K562 (cell line): ENCODE data around the gene TENM4. TPM values are rescaled to one million over a fixed set of nuclear protein-coding genes. Genes with fewer than 3 reads are reported as not detected.

ENCODE experiments used
- ATAC-seq: fragments of 200-7000 bp; cut with Tn5 transposase; 3 replicates; pipeline ENCODE4 v1.9.1; 2020; ENCODE audit warnings: moderate library complexity
- BruUV-seq: library from RNA; stranded (reverse); fragments of 400-500 nt; replicated peaks from 2 replicates; lab custom pipeline; 2021; lab: Mats Ljungman, UMichigan
- CTCF ChIA-PET: fragments of 300-600 bp; formaldehyde crosslinking; extraction: SDS; loops from one replicate; lab custom pipeline; 2021; ENCODE audit warnings: low intra/inter-chr PET ratio; lab: Yijun Ruan, JAX
- POLR2A ChIA-PET: fragments of 300-600, 350-650 bp; sonication (Branson Sonifier 250); formaldehyde crosslinking; extraction: SDS; loops from one replicate; lab custom pipeline; 2021; ENCODE audit warnings: antibody characterized with exemption, inconsistent platforms; lab: Yijun Ruan, JAX
- DNase-seq, 4 experiments: peaks; one replicate each; pipeline versions ENCODE4 v3.0.0 to v3.0.0-alpha.2; 2011 to 2018; ENCODE audit warnings: low spot score in 3 of 4, mixed read lengths in 3 of 4; ENCODE audit errors: extremely low read depth in 1 of 4
- FAIRE-seq: peaks from 2 replicates; lab custom pipeline; 2011; peaks lifted over from hg19 to GRCh38; lab: Jason Lieb, UNC
- H2AFZ ChIP-seq: 2 replicates; pipeline ENCODE4 v1.6.0; 2011; ENCODE audit warnings: low read depth, low read length, control low read depth, inconsistent platforms
- H3K27ac ChIP-seq: fragments of 200-600 bp; 3 replicates; pipeline ENCODE4 v1.8.0; 2011; ENCODE audit warnings: low read depth, mild to moderate bottlenecking, control low read depth, inconsistent platforms, low read length, moderate library complexity, mixed read lengths; ENCODE audit errors: extremely low read depth
- H3K27me3 ChIP-seq, 2 experiments: fragments of 300-600 bp in 1 of 2; 2 replicates in 1 of 2; 3 replicates in 1 of 2; pipeline versions ENCODE4 v1.6.0 to v1.8.0; 2011; ENCODE audit warnings: inconsistent platforms in 2 of 2, low read length in 2 of 2, mild to moderate bottlenecking in 1 of 2, mixed read lengths in 1 of 2, moderate library complexity in 1 of 2; ENCODE audit not compliant: control insufficient read depth in 2 of 2, insufficient read depth in 2 of 2
- H3K36me3 ChIP-seq: fragments of 300-600 bp; 3 replicates; pipeline ENCODE4 v1.8.0; 2011; ENCODE audit warnings: mild to moderate bottlenecking, low read length, inconsistent platforms; ENCODE audit not compliant: control insufficient read depth, insufficient read depth
- H3K4me1 ChIP-seq, 2 experiments: fragments of 200-600 bp in 1 of 2; replicated peaks in 1 of 2; 2 replicates in 1 of 2; 3 replicates in 1 of 2; pipeline versions ENCODE4 v1.5.1 to v1.8.0; 2011; ENCODE audit warnings: inconsistent platforms in 2 of 2, low read length in 2 of 2, mild to moderate bottlenecking in 1 of 2, mixed read lengths in 1 of 2, moderate library complexity in 1 of 2; ENCODE audit not compliant: control insufficient read depth in 2 of 2, insufficient read depth in 2 of 2
- H3K4me2 ChIP-seq: 2 replicates; pipeline ENCODE4 v1.6.1; 2011; ENCODE audit warnings: low read length, control low read depth, inconsistent platforms, mixed read lengths; ENCODE audit not compliant: insufficient read depth
- H3K4me3 ChIP-seq: fragments of 200-600 bp; sonication (generic), shearing (Covaris generic); 2 replicates; pipeline ENCODE4 v1.5.1; 2016; ENCODE audit warnings: control low read depth, inconsistent platforms
- H3K79me2 ChIP-seq: fragments of 200-600 bp; 3 replicates; pipeline ENCODE4 v1.8.0; 2011; ENCODE audit warnings: low read length, inconsistent platforms; ENCODE audit not compliant: control insufficient read depth, insufficient read depth
- H3K9ac ChIP-seq, 2 experiments: 2 replicates each; pipeline versions ENCODE4 v1.6.0 to v1.6.1; 2011; ENCODE audit warnings: low read depth in 2 of 2, low read length in 2 of 2, control low read depth in 1 of 2, inconsistent platforms in 1 of 2, mild to moderate bottlenecking in 1 of 2, mixed read lengths in 1 of 2; ENCODE audit not compliant: insufficient read depth in 1 of 2
- H3K9me1 ChIP-seq: one replicate; pipeline ENCODE4 v1.6.0; 2011; ENCODE audit warnings: inconsistent platforms, mild to moderate bottlenecking, low read length, moderate library complexity; ENCODE audit not compliant: control insufficient read depth, insufficient read depth
- H3K9me3 ChIP-seq: replicated peaks from 2 replicates; pipeline ENCODE4 v1.5.1; 2011; ENCODE audit warnings: low read depth, low read length, inconsistent platforms; ENCODE audit not compliant: control insufficient read depth, insufficient read depth
- H4K20me1 ChIP-seq: replicated peaks from 2 replicates; pipeline ENCODE4 v1.6.1; 2011; ENCODE audit warnings: low read length, inconsistent platforms, mixed read lengths; ENCODE audit not compliant: control insufficient read depth, insufficient read depth
- CC2D1A ChIP-seq: fragments of 450-650 bp; IDR thresholded peaks from 2 replicates; pipeline ENCODE4 v1.6.1; 2017; ENCODE audit warnings: mild to moderate bottlenecking
- CREM ChIP-seq: IDR thresholded peaks from 2 replicates; pipeline ENCODE4 v1.6.1; 2014; ENCODE audit warnings: antibody characterized with exemption, low read depth
- CTBP1 ChIP-seq: fragments of 450-650 bp; IDR thresholded peaks from 2 replicates; pipeline ENCODE4 v1.6.1; 2016; ENCODE audit warnings: borderline replicate concordance
- ELF2 ChIP-seq: fragments of 250-450 bp; sonication (Bioruptor Pico); IDR thresholded peaks from 2 replicates; pipeline ENCODE4 v1.5.0; 2021; ENCODE audit warnings: mild to moderate bottlenecking
- GATAD2B ChIP-seq: fragments of 450-650 bp; IDR thresholded peaks from 2 replicates; pipeline ENCODE4 v1.6.1; 2017; ENCODE audit warnings: mild to moderate bottlenecking, borderline replicate concordance
- HDGF ChIP-seq: fragments of 450-650 bp; IDR thresholded peaks from 2 replicates; pipeline ENCODE4 v1.6.1; 2016
- JUN ChIP-seq, 2 experiments: sonication (generic) in 1 of 2; formaldehyde crosslinking in 1 of 2; IDR thresholded peaks; 2 replicates each; pipeline versions ENCODE4 v1.6.1 to v1.8.0; 2012 to 2022; ENCODE audit warnings: borderline replicate concordance in 2 of 2, mild to moderate bottlenecking in 2 of 2, improper control_type of control experiment in 1 of 2, low read depth in 1 of 2, low read length in 1 of 2, missing genetic modification reagents in 1 of 2
- NCOA2 ChIP-seq, 2 experiments: fragments of 450-650 bp; IDR thresholded peaks; 2 replicates each; pipeline ENCODE4 v1.6.1; 2018; ENCODE audit warnings: mild to moderate bottlenecking in 2 of 2, moderate library complexity in 1 of 2; ENCODE audit not compliant: partially characterized antibody in 2 of 2
- NEUROD1 ChIP-seq: fragments of 150-350 bp; IDR thresholded peaks from 2 replicates; pipeline ENCODE4 v1.6.1; 2014; ENCODE audit warnings: borderline replicate concordance, low read length, low read depth; ENCODE audit not compliant: partially characterized antibody
- RBBP5 ChIP-seq: fragments of 200-600 bp; sonication (generic); IDR thresholded peaks from 2 replicates; pipeline ENCODE4 v1.6.1; 2012; ENCODE audit warnings: borderline replicate concordance, mild to moderate bottlenecking, low read length, control low read depth, inconsistent platforms; ENCODE audit not compliant: insufficient read depth, poor library complexity, severe bottlenecking
- STAT5B ChIP-seq: fragments of 250-450 bp; sonication (Bioruptor Pico); IDR thresholded peaks from 2 replicates; pipeline ENCODE4 v1.8.0; 2021; ENCODE audit warnings: mild to moderate bottlenecking, inconsistent platforms
- TARDBP ChIP-seq: fragments of 450-650 bp; IDR thresholded peaks from 2 replicates; pipeline ENCODE4 v1.6.1; 2016
- THRAP3 ChIP-seq: fragments of 450-650 bp; IDR thresholded peaks from 2 replicates; pipeline ENCODE4 v1.6.1; 2016; ENCODE audit warnings: mild to moderate bottlenecking, inconsistent platforms, borderline replicate concordance
- XRCC3 ChIP-seq: fragments of 450-650 bp; IDR thresholded peaks from 2 replicates; pipeline ENCODE4 v1.6.1; 2017; ENCODE audit warnings: mild to moderate bottlenecking, moderate library complexity
- ZKSCAN3 ChIP-seq: fragments of 250-450 bp; sonication (Bioruptor Pico); IDR thresholded peaks from 2 replicates; pipeline ENCODE4 v1.4.0; 2020
- ZNF217 ChIP-seq: sonication (generic); formaldehyde crosslinking; IDR thresholded peaks from 2 replicates; pipeline ENCODE4 v1.8.0; 2022; ENCODE audit warnings: mild to moderate bottlenecking, missing genetic modification reagents
- ZNF583 ChIP-seq: fragments of 250-450 bp; sonication (Bioruptor Pico); IDR thresholded peaks from 2 replicates; pipeline ENCODE4 v1.4.0; 2020
- WGBS: fragments of 100-300 bp; shearing (Covaris generic); methylation state at CpG from one replicate; pipeline ENCODE4 v1.1.6; 2016; ENCODE audit warnings: low coverage, mixed read lengths; ENCODE audit not compliant: insufficient coverage; ENCODE audit errors: missing lambda C conversion rate; 5-methylcytosine and 5-hydroxymethylcytosine counted together
- in situ Hi-C: fragments of 300-500 bp; cut with MboI; formaldehyde crosslinking; loops from 4 replicates; pipeline ENCODE4 v1.15.0; 2018; ENCODE audit warnings: inconsistent platforms, mixed read lengths
- intact Hi-C: fragments of 100-400 bp; cut with micrococcal nuclease; formaldehyde crosslinking; loops from 2 replicates; pipeline ENCODE4 v1.14.2; 2022
- polyA plus RNA-seq, 8 experiments: library from polyadenylated mRNA; depleted of rRNA in 4 of 8; stranded (reverse) in 5 of 8; unstranded in 3 of 8; fragments of >200 nt; fragmentation: Nextera tagmentation in 2 of 8; fragmentation: Illumina TruSeq in 1 of 8; extraction: Ambion mirVana in 2 of 8; extraction: Trizol in 1 of 8; gene quantifications; 2 replicates each; pipeline versions ENCODE4 v1.2.1 to v1.2.3, GENCODE V29; 2011 to 2014; ENCODE audit warnings: inconsistent platforms in 1 of 8, missing spikeins in 1 of 8
- total RNA-seq, 7 experiments: library from RNA; depleted of rRNA in 6 of 7; stranded (reverse); fragments of >200 nt in 6 of 7; fragmentation: Illumina TruSeq in 2 of 7; extraction: Trizol in 2 of 7; gene quantifications; 2 replicates each; pipeline versions ENCODE4 v1.2.1 to v1.2.3, GENCODE V29; 2011 to 2021; ENCODE audit warnings: low replicate concordance in 1 of 7
- TF ChIP-seq, protein P1 (sequence below): fragments of 200-800 bp; sonication (Bioruptor generic); IDR thresholded peaks from 2 replicates; pipeline ENCODE4 v1.6.1; 2016; ENCODE audit warnings: missing genetic modification characterization, missing compliant biosample characterization

Gene TENM4
- total and polyA plus RNA-seq, 9 of the 15 experiments (the other 6 are each of a cell fraction or from before 2014, with no cell fraction given) = 0.16 TPM; not detected in 8

DNA sequence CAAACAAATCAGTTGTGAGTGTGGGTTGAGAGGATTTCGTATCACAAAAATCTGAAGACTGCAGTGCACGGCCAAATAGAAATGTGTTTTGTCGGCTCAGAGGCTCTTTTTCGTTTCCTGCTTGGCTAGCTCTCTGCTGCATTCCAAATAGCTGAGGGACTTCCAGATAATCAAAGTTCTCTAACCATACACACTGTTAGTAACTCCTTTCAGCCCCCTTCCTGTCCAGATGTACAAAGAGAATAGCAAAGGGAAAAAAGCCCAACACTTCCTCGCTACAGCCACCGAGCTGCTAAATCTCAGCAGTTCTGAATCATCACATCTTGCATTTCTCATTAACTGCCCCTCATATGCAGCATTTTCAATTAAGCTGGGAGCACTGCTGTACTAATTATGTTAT lies 203.1 kb downstream of the TENM4 start:
- intact Hi-C loops = no loop called here
- ChIA-PET POLR2A (no interaction called here), CTCF (no interaction called here)
- H3K27me3 ChIP-seq = peaks cover 0 to 17% of the 10 kb centered on the region in 2 experiments; a peak in 3 of 5 replicates
- H3K4me2 ChIP-seq = no peak overlapping the region
- no peak for TF ChIP-seq JUN (IDR thresholded peaks at IDR 0.05; ENCODE audit: borderline replicate concordance, low read depth, low read length)
- no peak for TF ChIP-seq JUN (CRISPR knock-in tag; IDR thresholded peaks at IDR 0.05; ENCODE audit: borderline replicate concordance)
- TF ChIP-seq RBBP5 = no peak
- no peak for TF ChIP-seq XRCC3
- no peak for TF ChIP-seq ZNF583 (CRISPR knock-in tag)
- TF ChIP-seq, protein P1, sequence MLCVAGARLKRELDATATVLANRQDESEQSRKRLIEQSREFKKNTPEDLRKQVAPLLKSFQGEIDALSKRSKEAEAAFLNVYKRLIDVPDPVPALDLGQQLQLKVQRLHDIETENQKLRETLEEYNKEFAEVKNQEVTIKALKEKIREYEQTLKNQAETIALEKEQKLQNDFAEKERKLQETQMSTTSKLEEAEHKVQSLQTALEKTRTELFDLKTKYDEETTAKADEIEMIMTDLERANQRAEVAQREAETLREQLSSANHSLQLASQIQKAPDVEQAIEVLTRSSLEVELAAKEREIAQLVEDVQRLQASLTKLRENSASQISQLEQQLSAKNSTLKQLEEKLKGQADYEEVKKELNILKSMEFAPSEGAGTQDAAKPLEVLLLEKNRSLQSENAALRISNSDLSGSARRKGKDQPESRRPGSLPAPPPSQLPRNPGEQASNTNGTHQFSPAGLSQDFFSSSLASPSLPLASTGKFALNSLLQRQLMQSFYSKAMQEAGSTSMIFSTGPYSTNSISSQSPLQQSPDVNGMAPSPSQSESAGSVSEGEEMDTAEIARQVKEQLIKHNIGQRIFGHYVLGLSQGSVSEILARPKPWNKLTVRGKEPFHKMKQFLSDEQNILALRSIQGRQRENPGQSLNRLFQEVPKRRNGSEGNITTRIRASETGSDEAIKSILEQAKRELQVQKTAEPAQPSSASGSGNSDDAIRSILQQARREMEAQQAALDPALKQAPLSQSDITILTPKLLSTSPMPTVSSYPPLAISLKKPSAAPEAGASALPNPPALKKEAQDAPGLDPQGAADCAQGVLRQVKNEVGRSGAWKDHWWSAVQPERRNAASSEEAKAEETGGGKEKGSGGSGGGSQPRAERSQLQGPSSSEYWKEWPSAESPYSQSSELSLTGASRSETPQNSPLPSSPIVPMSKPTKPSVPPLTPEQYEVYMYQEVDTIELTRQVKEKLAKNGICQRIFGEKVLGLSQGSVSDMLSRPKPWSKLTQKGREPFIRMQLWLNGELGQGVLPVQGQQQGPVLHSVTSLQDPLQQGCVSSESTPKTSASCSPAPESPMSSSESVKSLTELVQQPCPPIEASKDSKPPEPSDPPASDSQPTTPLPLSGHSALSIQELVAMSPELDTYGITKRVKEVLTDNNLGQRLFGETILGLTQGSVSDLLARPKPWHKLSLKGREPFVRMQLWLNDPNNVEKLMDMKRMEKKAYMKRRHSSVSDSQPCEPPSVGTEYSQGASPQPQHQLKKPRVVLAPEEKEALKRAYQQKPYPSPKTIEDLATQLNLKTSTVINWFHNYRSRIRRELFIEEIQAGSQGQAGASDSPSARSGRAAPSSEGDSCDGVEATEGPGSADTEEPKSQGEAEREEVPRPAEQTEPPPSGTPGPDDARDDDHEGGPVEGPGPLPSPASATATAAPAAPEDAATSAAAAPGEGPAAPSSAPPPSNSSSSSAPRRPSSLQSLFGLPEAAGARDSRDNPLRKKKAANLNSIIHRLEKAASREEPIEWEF (CRISPR knock-in tag) = no peak
- no peak for TF ChIP-seq CTBP1
- no peak for TF ChIP-seq CC2D1A
- no peak for TF ChIP-seq TARDBP
- no peak for TF ChIP-seq CREM
- no peak for TF ChIP-seq NCOA2 (IDR thresholded peaks at IDR 0.05; ENCODE audit: partially characterized antibody in 2 of 2)
- TF ChIP-seq ZKSCAN3 (CRISPR knock-in tag) = no peak
- no peak for TF ChIP-seq STAT5B
- no peak for TF ChIP-seq GATAD2B
- no peak for TF ChIP-seq NEUROD1
- TF ChIP-seq THRAP3 = no peak
- no peak for TF ChIP-seq ZNF217 (CRISPR knock-in tag)
- no peak for TF ChIP-seq HDGF
- TF ChIP-seq ELF2 = no peak
- DNase-seq = no peak
- no peak overlapping the region for H3K4me3 ChIP-seq
- H3K79me2 ChIP-seq = no peaks in the 10 kb centered on the region
- H3K36me3 ChIP-seq = no peaks in the 10 kb centered on the region
- no peaks in the 10 kb centered on the region for H3K9me1 ChIP-seq
- H3K27ac ChIP-seq = no peak overlapping the region
- ATAC-seq = no peak
- BruUV-seq = no TSS peak
- no peaks in the 10 kb centered on the region for H3K4me1 ChIP-seq
- H2AFZ ChIP-seq = no peak overlapping the region
- H3K9ac ChIP-seq = no peak overlapping the region
- no peaks in the 10 kb centered on the region for H3K9me3 ChIP-seq
- 2% methylated on average over 6 of the region's 6 CpGs for whole genome bisulfite sequencing
- in situ Hi-C loops = no loop called here
- no peak for FAIRE-seq
- H4K20me1 ChIP-seq = no peaks in the 10 kb centered on the region; the same call in 1 of the 2 replicates
